ENCODE results near the gene ZC3H6. TPM values are rescaled to one million over a fixed set of nuclear protein-coding genes. Genes with fewer than 3 reads are reported as not detected.
A peak's percentile ranks its signal among the peaks of the same experiment; 100 is the strongest.

Gene ZC3H6, protein sequence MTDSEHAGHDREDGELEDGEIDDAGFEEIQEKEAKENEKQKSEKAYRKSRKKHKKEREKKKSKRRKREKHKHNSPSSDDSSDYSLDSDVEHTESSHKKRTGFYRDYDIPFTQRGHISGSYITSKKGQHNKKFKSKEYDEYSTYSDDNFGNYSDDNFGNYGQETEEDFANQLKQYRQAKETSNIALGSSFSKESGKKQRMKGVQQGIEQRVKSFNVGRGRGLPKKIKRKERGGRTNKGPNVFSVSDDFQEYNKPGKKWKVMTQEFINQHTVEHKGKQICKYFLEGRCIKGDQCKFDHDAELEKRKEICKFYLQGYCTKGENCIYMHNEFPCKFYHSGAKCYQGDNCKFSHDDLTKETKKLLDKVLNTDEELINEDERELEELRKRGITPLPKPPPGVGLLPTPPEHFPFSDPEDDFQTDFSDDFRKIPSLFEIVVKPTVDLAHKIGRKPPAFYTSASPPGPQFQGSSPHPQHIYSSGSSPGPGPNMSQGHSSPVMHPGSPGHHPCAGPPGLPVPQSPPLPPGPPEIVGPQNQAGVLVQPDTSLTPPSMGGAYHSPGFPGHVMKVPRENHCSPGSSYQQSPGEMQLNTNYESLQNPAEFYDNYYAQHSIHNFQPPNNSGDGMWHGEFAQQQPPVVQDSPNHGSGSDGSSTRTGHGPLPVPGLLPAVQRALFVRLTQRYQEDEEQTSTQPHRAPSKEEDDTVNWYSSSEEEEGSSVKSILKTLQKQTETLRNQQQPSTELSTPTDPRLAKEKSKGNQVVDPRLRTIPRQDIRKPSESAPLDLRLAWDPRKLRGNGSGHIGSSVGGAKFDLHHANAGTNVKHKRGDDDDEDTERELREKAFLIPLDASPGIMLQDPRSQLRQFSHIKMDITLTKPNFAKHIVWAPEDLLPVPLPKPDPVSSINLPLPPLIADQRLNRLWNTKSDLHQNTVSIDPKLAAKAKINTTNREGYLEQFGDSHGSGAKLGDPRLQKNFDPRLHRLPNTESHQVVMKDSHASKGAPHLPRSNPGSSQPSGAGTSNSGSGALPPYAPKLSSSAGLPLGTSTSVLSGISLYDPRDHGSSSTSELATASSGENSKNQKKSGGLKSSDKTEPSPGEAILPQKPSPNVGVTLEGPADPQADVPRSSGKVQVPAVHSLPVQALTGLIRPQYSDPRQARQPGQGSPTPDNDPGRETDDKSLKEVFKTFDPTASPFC
- total RNA-seq = 23.5 TPM
- long read RNA-seq, full-length matches to known transcripts = 6 of 12 reads
- long read RNA-seq, partial matches to known transcripts = 4 of 12 reads
- long read RNA-seq, other reads (novel, unspliced or antisense) = 2 of 12 reads

DNA sequence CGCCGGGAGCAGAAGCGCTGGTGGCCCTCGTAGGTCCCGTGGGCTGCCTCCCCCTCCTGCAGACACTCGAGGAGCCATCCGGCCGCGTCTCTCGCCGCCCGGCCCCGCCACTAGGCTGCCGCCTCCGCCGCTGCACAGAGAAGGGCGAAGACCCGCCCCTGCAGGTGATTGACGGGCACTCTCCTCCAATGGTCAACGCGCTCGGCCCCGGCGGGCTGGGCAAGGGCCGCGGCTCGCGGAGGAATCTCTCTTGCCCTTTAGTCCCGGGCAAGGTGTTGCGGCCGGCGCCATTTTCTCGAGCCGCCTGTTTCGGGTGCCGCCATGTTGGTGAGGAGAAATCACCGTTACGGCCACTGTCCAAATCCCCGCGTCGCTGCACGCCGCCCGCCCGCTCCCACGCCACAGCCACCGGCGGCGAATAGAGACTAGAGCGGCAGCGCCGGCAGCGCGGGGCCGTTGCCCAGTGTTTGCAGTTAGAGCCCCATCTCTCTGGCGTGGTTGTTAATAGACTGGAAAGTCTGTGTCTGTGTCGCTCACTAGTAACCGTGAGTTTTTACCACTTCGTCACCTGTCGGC lies at the start of gene ZC3H6:
Gene ZC3H6, plus strand, starts transcription at position 287 of the 576 bp plus-strand sequence. CDS start 398 bp downstream, outside the sequence.
- no peaks in the 10 kb centered on the region for H3K9me3 ChIP-seq (replicated peaks)
- peak; percentile 35 for TF ChIP-seq CTCF (IDR thresholded peaks at IDR 0.05; ENCODE audit: borderline replicate concordance)
- H3K36me3 ChIP-seq = no peaks in the 10 kb centered on the region
- intact Hi-C loops (cut with micrococcal nuclease) = no loop called here
- peak within 1 kb of the TSS; percentile 99 for H3K27ac ChIP-seq (replicated peaks)
- no peaks in the 10 kb centered on the region for H3K27me3 ChIP-seq (ENCODE audit: low read depth)
- peak; percentile 100 for DNase-seq
- peak within 1 kb of the TSS; percentile 80 for H3K4me3 ChIP-seq
- peaks cover 42% of the 10 kb centered on the region for H3K4me1 ChIP-seq

DNA sequence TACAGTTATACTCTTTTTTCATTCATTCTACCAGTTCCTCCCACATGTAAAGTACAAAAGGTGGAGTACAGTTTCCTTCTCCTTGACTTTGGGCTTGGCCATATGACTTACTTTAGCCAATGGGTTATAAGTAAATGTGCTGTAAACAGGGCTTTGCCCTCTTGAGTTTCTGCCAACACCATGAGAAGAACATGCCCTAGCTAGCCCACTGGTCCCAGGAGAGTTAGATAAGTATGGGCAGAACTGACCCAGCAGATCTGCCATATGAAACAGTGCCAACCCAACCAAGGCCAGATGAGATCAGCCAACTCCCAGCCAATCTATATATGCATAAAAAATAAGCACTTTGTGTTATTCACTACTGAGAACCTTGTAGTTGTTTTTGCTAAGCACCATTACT lies 46.0 kb upstream of the ZC3H6 start:
- Histone ChIP-seq H3K9me3 (replicated peaks) (no peaks in the 10 kb centered on the region), H3K27me3 (ENCODE audit: low read depth) (no peaks in the 10 kb centered on the region), H3K4me3 (no peak overlapping the region), H3K4me1 (no peaks in the 10 kb centered on the region), H3K27ac (replicated peaks) (no peak overlapping the region), H3K36me3 (peaks cover 64% of the 10 kb centered on the region)
- intact Hi-C loops (cut with micrococcal nuclease) = no loop called here
- no peak for TF ChIP-seq CTCF (IDR thresholded peaks at IDR 0.05; ENCODE audit: borderline replicate concordance)
- DNase-seq = no peak

DNA sequence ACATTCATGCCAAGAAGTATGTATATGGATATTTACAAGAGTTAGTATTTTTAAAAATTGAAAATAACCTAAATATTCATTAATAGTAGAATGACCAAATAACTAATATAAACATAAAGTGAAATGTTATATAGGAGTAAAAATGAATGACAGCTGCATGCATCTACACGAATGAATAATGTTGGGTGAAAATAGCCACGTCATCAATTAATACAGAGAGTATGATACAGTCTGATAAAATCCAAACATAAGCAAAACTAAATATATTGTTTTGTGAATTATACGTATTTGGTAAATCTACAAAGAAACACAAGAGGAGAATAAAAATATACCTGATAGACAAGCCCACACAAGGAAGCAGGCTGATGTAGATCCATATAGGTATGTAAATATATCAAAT lies 45.0 kb upstream of the ZC3H6 start:
- no peaks in the 10 kb centered on the region for H3K27me3 ChIP-seq (ENCODE audit: low read depth)

GRCh38 chr2:112239862-112240261 lies 35.5 kb upstream of the ZC3H6 start:
- intact Hi-C loops (cut with micrococcal nuclease) = no loop called here
- no peaks in the 10 kb centered on the region for H3K9me3 ChIP-seq (replicated peaks)
- TF ChIP-seq CTCF (IDR thresholded peaks at IDR 0.05; ENCODE audit: borderline replicate concordance) = no peak
- no peak for DNase-seq
- no peak overlapping the region for H3K27ac ChIP-seq (replicated peaks)
- no peak overlapping the region for H3K4me3 ChIP-seq
- H3K4me1 ChIP-seq = no peaks in the 10 kb centered on the region
- H3K36me3 ChIP-seq = peaks cover 26% of the 10 kb centered on the region
- no peaks in the 10 kb centered on the region for H3K27me3 ChIP-seq (ENCODE audit: low read depth)

More for the DNA sequence above, 45.0 kb upstream of the ZC3H6 start:
- no peak overlapping the region for H3K27ac ChIP-seq (replicated peaks)
- no peak for DNase-seq
- no peak overlapping the region for H3K4me3 ChIP-seq
- no peak for TF ChIP-seq CTCF (IDR thresholded peaks at IDR 0.05; ENCODE audit: borderline replicate concordance)
- peaks cover 63% of the 10 kb centered on the region for H3K36me3 ChIP-seq
- intact Hi-C loops (cut with micrococcal nuclease) = no loop called here
- H3K9me3 ChIP-seq (replicated peaks) = no peaks in the 10 kb centered on the region
- no peaks in the 10 kb centered on the region for H3K4me1 ChIP-seq

DNA sequence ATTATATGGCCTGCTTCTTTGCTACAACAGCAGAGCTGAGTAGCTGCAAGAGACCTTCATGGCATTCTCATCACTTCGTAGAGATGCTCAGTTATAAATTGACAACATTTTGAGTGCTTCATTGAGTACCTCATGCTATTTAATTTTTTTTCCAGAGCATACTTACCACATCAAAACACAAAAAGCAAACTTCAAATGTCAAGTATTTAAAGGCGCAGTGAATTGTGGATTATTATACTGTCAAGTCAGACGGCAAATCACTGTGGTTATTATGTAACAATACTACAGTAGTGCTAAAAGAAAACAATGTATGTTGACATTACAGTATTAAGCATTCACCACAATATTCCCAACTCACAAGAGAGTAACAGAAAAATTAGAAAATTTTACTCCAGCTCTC lies 33.0 kb upstream of the ZC3H6 start:
- no peak for TF ChIP-seq CTCF (IDR thresholded peaks at IDR 0.05; ENCODE audit: borderline replicate concordance)
- no peak overlapping the region for H3K4me3 ChIP-seq

More for the DNA sequence above, 33.0 kb upstream of the ZC3H6 start:
- peaks cover 29% of the 10 kb centered on the region for H3K36me3 ChIP-seq
- H3K27ac ChIP-seq (replicated peaks) = no peak overlapping the region
- intact Hi-C loops (cut with micrococcal nuclease) = no loop called here
- H3K27me3 ChIP-seq (ENCODE audit: low read depth) = no peaks in the 10 kb centered on the region
- no peaks in the 10 kb centered on the region for H3K4me1 ChIP-seq
- H3K9me3 ChIP-seq (replicated peaks) = no peaks in the 10 kb centered on the region
- DNase-seq = no peak
